GM10266 (cell line): ENCODE data around the gene IQCK.
"Not testable (repeated sequence)": the region's sequence is repeated elsewhere in the genome, so short reads cannot be mapped to it uniquely, and the experiment has no call there.

ENCODE experiments used
- DNase-seq: peaks from one replicate; pipeline ENCODE4 v3.0.0; 2012; ENCODE audit errors: extremely low spot score
- TF ChIP-seq, protein P1 (sequence below): IDR thresholded peaks from 2 replicates; pipeline ENCODE4 v1.5.1; 2012; ENCODE audit warnings: mild to moderate bottlenecking, low read depth; ENCODE audit not compliant: control insufficient read depth, insufficient read depth; ENCODE audit errors: missing control alignments

IQCK gene, protein sequence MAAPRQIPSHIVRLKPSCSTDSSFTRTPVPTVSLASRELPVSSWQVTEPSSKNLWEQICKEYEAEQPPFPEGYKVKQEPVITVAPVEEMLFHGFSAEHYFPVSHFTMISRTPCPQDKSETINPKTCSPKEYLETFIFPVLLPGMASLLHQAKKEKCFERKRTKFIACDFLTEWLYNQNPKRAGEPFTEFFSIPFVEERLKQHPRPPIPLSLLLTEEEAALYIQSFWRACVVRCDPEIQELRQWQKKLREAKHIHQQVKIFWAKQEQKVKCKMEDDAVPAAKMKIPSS

DNA sequence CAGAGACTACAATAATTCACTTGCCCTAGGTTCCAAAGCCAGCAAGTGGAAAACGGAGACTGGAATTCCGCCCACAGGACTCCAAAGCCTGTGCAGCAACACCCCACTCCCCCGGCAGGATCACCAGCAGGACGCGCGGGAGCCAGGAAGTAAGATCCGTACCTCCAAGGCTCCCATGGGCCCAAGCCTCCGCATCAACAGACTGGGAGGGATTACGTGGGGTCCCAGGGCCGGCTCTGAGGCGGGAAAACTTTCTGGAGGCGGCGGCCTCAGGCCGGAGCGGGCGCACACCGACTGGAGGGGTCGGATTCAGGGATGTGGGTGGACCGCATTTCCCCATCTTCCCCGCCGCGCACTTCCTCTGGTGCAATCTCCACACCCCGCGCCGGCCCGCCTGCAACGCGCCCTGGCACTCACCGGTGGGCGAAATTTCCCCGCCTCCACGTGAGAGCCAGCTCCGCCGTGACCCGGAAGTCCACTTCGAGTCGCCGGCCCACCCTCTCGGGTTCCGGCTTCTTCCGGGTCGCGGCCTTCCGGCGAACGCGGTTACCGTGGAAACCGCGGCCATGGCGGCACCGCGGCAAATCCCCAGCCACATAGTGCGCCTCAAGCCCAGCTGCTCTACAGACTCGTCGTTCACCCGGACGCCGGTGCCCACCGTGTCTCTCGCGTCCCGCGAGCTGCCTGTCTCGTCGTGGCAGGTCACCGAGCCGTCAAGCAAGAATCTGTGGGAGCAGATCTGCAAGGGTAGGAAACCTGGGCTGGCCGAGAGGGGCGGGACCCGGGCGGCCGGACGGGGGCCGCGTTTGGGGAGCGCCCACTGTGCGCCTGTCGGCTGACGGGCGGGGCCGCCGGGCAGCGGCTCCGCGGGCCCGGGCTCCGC lies at the start of gene IQCK, which contains the start of gene KNOP1:
Gene IQCK, plus strand, starts transcription at position 531 of the 883 bp plus-strand sequence. Its CDS starts 36 bp downstream, at position 567.
Gene KNOP1, minus strand, starts transcription at position 487 of the 883 bp plus-strand sequence. CDS start 3,192 bp downstream, outside the sequence.
- TF ChIP-seq, protein P1, sequence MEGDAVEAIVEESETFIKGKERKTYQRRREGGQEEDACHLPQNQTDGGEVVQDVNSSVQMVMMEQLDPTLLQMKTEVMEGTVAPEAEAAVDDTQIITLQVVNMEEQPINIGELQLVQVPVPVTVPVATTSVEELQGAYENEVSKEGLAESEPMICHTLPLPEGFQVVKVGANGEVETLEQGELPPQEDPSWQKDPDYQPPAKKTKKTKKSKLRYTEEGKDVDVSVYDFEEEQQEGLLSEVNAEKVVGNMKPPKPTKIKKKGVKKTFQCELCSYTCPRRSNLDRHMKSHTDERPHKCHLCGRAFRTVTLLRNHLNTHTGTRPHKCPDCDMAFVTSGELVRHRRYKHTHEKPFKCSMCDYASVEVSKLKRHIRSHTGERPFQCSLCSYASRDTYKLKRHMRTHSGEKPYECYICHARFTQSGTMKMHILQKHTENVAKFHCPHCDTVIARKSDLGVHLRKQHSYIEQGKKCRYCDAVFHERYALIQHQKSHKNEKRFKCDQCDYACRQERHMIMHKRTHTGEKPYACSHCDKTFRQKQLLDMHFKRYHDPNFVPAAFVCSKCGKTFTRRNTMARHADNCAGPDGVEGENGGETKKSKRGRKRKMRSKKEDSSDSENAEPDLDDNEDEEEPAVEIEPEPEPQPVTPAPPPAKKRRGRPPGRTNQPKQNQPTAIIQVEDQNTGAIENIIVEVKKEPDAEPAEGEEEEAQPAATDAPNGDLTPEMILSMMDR: no peak

DNA sequence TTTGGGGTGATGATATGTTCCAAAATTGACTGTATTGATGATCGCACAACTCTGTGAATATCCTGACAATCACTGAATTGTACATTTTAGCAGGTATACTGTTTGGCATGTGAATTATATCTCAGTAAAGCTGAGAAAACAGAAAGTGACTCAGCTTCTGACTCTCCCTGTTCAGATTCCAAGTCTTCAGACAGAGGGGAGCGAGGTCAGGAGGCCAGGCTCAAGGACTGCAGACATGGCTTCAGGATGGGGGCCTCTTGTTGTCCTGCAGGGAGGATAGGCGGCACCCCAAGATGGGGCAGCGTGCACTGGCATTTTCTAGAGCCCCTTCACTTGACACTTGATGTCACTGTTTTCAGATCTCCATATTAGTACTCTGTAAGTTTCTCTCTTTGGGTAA lies 45.7 kb upstream of the IQCK start:
- TF ChIP-seq, protein P1: no peak
- DNase-seq: no peak

More for the DNA sequence above, at the start of gene IQCK, which contains the start of gene KNOP1:
- peak; percentile 96 for DNase-seq

GRCh38 chr16:19674485-19674884 lies 43.6 kb upstream of the IQCK start:
- DNase-seq: no peak
- TF ChIP-seq, protein P1: no peak

GRCh38 chr16:19677402-19677801 lies 40.7 kb upstream of the IQCK start:
- TF ChIP-seq, protein P1: no peak
- no peak for DNase-seq

DNA sequence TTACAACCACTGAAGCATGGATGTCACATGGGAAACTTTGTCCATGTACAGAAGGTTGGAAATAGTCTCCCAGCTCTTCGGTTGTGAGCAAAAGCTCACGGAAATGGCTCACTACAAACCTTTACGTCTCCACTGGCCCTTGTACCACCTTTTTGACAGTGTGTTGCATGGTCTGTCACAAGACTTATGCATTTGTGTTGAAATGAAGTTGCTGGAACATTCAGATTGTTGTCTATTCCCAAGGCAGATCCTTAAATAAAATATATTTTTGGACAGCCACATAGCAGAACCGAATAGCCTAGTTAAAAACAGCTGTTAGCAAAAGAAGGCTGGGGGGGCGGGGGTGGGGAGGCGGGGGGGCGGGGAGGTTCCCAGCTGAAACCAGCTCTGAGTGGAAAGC lies 39.3 kb upstream of the IQCK start:
- TF ChIP-seq, protein P1: no peak
- DNase-seq: no peak

DNA sequence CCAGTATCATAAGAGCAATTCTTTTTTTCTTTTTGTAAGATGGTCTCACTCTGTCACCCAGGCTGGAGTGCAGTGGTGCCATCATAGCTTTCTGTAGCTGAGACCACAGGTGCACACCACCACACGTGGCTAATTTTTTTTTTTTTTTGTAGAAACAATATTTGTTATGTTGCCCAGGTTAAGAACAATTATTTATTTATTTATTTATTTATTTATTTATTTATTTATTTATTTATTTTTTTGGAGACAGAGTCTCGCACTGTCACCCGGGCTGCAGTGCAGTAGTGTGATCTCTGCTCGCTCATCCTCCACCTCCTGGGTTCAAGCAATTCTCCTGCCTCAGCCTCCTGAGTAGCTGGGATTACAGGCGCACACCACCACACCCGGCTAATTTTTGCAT lies 38.8 kb upstream of the IQCK start:
- DNase-seq: not testable (repeated sequence)

DNA sequence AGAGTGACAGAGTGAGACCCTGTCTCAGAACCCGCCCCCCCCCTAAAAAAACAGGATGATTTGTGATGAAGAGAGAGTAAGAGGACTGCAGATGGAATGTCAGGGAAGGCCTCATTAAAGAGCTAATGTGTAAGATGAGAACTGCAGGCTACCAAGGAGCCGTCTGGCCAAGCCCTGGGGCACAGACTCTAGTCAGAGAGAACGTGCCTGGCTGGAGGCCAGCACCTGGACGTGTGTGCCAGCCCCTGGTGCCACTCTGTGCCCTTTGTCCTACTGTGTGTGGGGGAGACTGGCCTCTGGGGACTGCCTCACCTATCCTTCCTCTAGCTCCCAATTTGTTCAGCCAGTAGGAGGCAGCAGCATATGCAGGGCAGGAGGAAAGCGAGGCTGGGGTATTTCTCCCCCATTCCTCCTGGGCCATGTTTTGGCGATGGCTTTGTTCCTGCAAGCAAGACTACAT lies 37.2 kb upstream of the IQCK start:
- TF ChIP-seq, protein P1: no peak
- DNase-seq: no peak
